Pancreas (tissue), 10 donors: ENCODE results near the gene DMGDH. TPM values are rescaled to one million over a fixed set of nuclear protein-coding genes. Genes with fewer than 3 reads are reported as not detected.

ENCODE experiments used
- ATAC-seq, 4 donors: fragments of 200-7000 bp; cut with Tn5 transposase; one replicate each; pipeline versions ENCODE4 v1.8.0 to v1.9.1; 2020; ENCODE audit warnings: mild to moderate bottlenecking in 4 of 4, moderate library complexity in 4 of 4
- DNase-seq, 6 donors: peaks; one replicate each; pipeline ENCODE4 v3.0.0-alpha.2; 2020
- FAIRE-seq: peaks from 2 replicates; lab custom pipeline; 2012; peaks lifted over from hg19 to GRCh38; lab: Jason Lieb, UNC
- H3K27ac ChIP-seq, 4 donors: fragments of 200-600 bp; sonication (generic); 1 replicate in 3 of 4; 2 replicates in 1 of 4; pipeline versions ENCODE4 v1.5.0 to v1.8.0; 2020
- H3K27me3 ChIP-seq, 4 donors: fragments of 200-600 bp; one replicate each; pipeline ENCODE4 v1.8.0; 2021
- H3K36me3 ChIP-seq, 3 donors: fragments of 200-600 bp; sonication (generic) in 1 of 3; one replicate each; pipeline versions ENCODE4 v1.5.0 to v1.8.0; 2020 to 2021
- H3K4me1 ChIP-seq, 3 donors: fragments of 200-600 bp; one replicate each; pipeline ENCODE4 v1.8.0; 2021
- H3K4me3 ChIP-seq, 4 donors: fragments of 200-600 bp; sonication (generic) in 2 of 4; one replicate each; pipeline versions ENCODE4 v1.5.0 to v1.8.0; 2020 to 2021
- H3K9me3 ChIP-seq, 4 donors: fragments of 200-600 bp; one replicate each; pipeline ENCODE4 v1.8.0; 2021
- WGBS, 2 donors: extraction: QIAGEN DNeasy Blood & Tissue Kit; methylation state at CpG; one replicate each; pipeline ENCODE4 v1.1.7; 2013; 5-methylcytosine and 5-hydroxymethylcytosine counted together
- intact Hi-C, 3 donors: fragments of 100-400 bp; cut with DNase I; formaldehyde crosslinking; loops; one replicate each; pipeline versions ENCODE4 v1.11.1 to v1.14.2; 2022
- polyA plus RNA-seq, 2 donors: library from polyadenylated mRNA; stranded (reverse); fragments of 200-250 nt; gene quantifications; one replicate each; pipeline ENCODE4 v1.2.3, GENCODE V29; 2013
- total RNA-seq, 6 donors: library from RNA; stranded (reverse); fragmentation: NEBNext Ultra II Directional in 4 of 6; extraction: Animal tissue kit (Norgen Biotek cat#: 25700) in 4 of 6; gene quantifications; one replicate each; pipeline versions ENCODE4 v1.2.1 to v1.2.4, GENCODE V29; 2021 to 2023
- TF ChIP-seq, protein P1 (sequence below), 4 donors: fragments of 200-600 bp; sonication (generic) in 3 of 4; IDR thresholded peaks; one replicate each; pipeline versions ENCODE4 v1.5.0 to v1.8.0; 2021; ENCODE audit warnings: antibody characterized with exemption in 4 of 4
- donor health status: healthy with polysubstance abuse.
- donor health status: DM: no; HTN: no; CAD: no; lungs with moderate emphysema.
- donor health status: DM: no; HTN: no; CAD: no.
- donor health status: control.
- donor health status: control.
- donor health status: Bipolar disorder and iron deficiency.
- donor health status: DM: yes; HTN: yes; CAD: no.
- donor health status: DM: no; HTN: no; CAD: no.
- donor health status: DM: no; HTN: no; CAD: no.
- donor health status: DM: yes; HTN: yes; CAD: no.

Gene DMGDH
- total and polyA plus RNA-seq, 8 donors, result 0.23 to 4.9 (median 1.5) TPM

DNA sequence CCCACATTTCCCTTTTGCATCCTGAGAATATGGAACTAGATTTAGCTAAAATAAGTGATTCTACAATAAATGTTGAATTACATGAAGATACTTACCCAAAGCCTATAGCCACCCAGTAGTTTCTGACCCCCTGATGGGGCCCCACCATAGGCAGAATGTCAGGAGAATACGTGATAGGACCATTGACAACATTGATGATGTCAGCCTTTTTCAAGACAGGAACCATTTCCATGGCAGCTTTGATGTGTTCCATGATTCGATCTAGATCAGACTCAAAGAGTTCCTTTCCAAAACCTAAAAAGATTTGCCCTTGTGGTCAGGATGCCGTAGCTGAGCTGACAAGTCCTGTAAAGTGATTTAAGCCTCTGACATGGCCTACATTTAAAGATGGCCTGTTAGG, 27.3 kb downstream of the DMGDH start:
- Histone ChIP-seq H3K4me3 (no peak overlapping the region), H3K9me3 (no peaks in the 10 kb centered on the region), H3K27me3 (no peaks in the 10 kb centered on the region), H3K36me3 (no peaks in the 10 kb centered on the region), H3K27ac (no peak overlapping the region), H3K4me1 (no peaks in the 10 kb centered on the region)
- FAIRE-seq, result no peak
- TF ChIP-seq, protein P1, sequence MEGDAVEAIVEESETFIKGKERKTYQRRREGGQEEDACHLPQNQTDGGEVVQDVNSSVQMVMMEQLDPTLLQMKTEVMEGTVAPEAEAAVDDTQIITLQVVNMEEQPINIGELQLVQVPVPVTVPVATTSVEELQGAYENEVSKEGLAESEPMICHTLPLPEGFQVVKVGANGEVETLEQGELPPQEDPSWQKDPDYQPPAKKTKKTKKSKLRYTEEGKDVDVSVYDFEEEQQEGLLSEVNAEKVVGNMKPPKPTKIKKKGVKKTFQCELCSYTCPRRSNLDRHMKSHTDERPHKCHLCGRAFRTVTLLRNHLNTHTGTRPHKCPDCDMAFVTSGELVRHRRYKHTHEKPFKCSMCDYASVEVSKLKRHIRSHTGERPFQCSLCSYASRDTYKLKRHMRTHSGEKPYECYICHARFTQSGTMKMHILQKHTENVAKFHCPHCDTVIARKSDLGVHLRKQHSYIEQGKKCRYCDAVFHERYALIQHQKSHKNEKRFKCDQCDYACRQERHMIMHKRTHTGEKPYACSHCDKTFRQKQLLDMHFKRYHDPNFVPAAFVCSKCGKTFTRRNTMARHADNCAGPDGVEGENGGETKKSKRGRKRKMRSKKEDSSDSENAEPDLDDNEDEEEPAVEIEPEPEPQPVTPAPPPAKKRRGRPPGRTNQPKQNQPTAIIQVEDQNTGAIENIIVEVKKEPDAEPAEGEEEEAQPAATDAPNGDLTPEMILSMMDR (IDR thresholded peaks at IDR 0.05), result no peak
- 88 to 89% methylated on average over 3 of the region's 3 CpGs for WGBS, 2 donors
- no peak for ATAC-seq
- intact Hi-C loops, result no loop called here
- no peak for DNase-seq

DNA sequence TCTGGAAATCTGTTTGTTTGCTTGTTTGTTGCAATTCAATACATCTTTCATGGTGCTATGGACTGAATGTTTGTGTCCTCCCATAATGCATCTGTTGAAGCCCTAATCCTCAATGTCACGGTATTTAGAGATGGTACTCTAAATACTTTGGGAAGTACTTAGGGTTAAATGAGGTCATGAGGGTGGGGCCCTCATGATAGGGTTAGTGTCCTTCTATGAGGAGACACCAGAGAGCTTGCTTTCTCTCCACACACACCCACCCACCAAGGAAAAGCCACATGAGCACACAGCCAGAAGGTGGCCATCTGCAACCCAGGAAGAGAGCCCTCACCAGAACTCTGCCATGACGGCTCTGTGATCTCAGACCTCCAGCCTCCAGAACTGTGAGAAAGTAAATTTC, 32.7 kb downstream of the DMGDH start:
- Histone ChIP-seq H3K27me3 (no peaks in the 10 kb centered on the region), H3K27ac (no peak overlapping the region), H3K4me3 (no peak overlapping the region), H3K4me1 (no peaks in the 10 kb centered on the region), H3K36me3 (no peaks in the 10 kb centered on the region), H3K9me3 (no peaks in the 10 kb centered on the region)
- no peak for ATAC-seq
- DNase-seq, result no peak
- FAIRE-seq, result no peak
- intact Hi-C loops, result loop anchor here in 1 of 3 donors (10.0 kb wide), 1 partner anchor 88 kb away; no protein-coding TSS in a partner anchor
- TF ChIP-seq, protein P1 (IDR thresholded peaks at IDR 0.05), result no peak
- WGBS, 2 donors, result 97 to 100% methylated on average over 2 of the region's 2 CpGs

DNA sequence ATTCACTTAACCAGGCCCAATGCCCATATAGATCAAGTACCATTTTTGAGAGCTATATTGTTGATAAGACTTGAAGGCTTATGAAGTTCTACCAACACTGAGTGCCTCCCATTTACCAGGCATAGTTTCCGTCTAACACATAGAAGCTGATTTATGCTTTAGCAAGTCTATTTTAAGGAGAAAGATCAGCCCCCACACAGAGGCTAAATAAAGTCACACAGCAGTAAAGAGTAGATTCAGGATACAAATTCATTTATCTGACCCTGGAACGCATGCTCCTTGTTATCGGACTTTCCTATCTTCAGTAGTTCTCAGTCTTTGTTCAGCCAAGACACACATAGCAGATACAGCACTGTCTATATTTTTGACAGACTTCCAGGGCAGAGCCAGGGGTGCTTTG, 34.2 kb downstream of the DMGDH start:
- intact Hi-C loops, result loop anchor here in 1 of 3 donors (10.0 kb wide), 1 partner anchor 90 kb away; no protein-coding TSS in a partner anchor
- Histone ChIP-seq H3K27me3 (no peaks in the 10 kb centered on the region), H3K9me3 (no peaks in the 10 kb centered on the region), H3K4me1 (no peaks in the 10 kb centered on the region), H3K4me3 (no peak overlapping the region), H3K36me3 (no peaks in the 10 kb centered on the region), H3K27ac (no peak overlapping the region)
- ATAC-seq, result no peak
- TF ChIP-seq, protein P1 (IDR thresholded peaks at IDR 0.05), result no peak
- no peak for FAIRE-seq
- no peak for DNase-seq
- WGBS, 2 donors, result 82 to 89% methylated on average over 3 of the region's 3 CpGs

DNA sequence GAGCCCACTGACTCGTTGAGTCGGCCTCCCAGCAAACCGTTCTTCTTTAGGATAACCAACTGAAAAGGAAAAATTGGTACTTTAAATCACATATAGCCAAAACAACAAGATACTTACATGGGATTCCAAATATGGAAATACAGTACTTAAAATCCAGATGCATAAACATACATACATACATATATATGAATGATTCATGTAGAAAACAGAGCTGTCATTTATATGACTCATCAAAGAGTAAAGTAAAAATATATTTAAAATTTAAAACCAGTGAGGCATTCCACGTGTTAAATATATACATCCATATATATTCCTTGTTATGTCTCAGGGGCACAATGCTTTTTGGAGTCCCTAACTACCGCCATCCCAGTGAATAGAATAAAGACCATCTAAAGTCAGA, 36.7 kb downstream of the DMGDH start:
- DNase-seq, result no peak
- intact Hi-C loops, result loop anchor here in 1 of 3 donors (10.0 kb wide), 1 partner anchor 92 kb away; no protein-coding TSS in a partner anchor
- WGBS, 2 donors, result 82 to 92% methylated on average over 5 of the region's 5 CpGs
- no peaks in the 10 kb centered on the region for H3K9me3 ChIP-seq
- TF ChIP-seq, protein P1 (IDR thresholded peaks at IDR 0.05), result no peak
- FAIRE-seq, result no peak
- H3K27me3 ChIP-seq, result no peaks in the 10 kb centered on the region
- no peaks in the 10 kb centered on the region for H3K4me1 ChIP-seq
- H3K36me3 ChIP-seq, result no peaks in the 10 kb centered on the region
- no peak for ATAC-seq
- no peak overlapping the region for H3K4me3 ChIP-seq
- H3K27ac ChIP-seq, result no peak overlapping the region

DNA sequence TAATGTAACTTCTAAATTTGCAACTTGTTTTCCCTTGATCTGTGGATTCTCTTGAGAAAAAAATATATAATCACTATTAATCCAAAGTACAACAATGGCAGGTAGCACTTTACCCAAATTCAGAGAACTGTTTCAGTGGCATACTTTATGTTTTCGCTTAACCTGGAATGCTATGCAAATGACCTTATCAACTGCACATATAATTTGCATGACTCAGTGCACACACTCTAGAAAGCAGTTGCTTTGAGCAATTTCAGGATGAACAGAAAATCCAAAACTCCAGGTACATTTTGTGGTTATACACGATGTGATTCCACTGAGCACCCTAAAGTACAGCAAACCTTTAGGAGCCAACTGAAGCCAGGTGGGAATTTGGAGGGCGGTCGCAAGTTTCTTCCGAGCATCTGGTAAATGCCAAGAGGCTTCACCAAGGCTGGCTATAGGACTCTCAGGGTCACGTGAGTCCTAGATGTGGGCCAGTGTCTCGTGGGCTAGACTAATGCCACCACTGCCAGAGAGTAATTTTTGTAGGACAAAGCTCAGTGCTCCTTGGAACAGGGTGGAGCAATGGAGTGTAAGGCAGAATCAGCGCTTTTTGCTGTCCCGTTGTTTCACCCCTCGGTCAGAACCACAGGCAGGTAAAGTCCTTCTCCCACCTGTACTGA, 37.3 kb downstream of the DMGDH start:
- WGBS, 2 donors, result 88 to 94% methylated on average over 10 of the region's 10 CpGs
- Histone ChIP-seq H3K4me3 (no peak overlapping the region), H3K4me1 (no peaks in the 10 kb centered on the region), H3K36me3 (no peaks in the 10 kb centered on the region), H3K27me3 (no peaks in the 10 kb centered on the region), H3K27ac (no peak overlapping the region), H3K9me3 (no peaks in the 10 kb centered on the region)
- FAIRE-seq (no peak), ATAC-seq (no peak), DNase-seq (no peak)
- TF ChIP-seq, protein P1 (IDR thresholded peaks at IDR 0.05), result no peak
- intact Hi-C loops, result loop anchor here in 1 of 3 donors (10.0 kb wide), 1 partner anchor 93 kb away; no protein-coding TSS in a partner anchor
